ENCODE results near the gene HP1BP3.

The HP1BP3 gene

DNA sequence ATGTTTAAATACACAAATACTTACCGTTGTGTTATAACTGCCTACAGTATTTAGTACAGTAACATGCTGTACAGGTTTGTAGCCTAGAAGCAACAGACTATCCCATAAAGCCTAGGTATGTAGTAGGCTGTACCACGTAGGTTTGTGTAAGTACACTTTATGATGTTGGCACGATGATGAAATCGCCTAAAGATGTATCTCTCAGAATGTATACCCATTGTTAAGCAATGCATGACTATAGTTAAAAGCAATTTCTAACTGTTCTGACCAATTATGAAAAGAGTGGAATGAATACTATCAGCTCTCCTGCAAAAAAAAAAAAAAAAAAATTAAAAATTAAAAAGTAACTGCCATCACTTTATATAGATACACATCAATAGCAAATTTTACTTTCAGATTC is 11.4 kb downstream of the HP1BP3 start:
- no peak for DNase-seq (ENCODE audit: low spot score)
- CTCF ChIA-PET = no interaction called here
- POLR2A ChIA-PET (ENCODE audit: low non-redundant PET) = no interaction called here
- TF ChIP-seq, protein P1, sequence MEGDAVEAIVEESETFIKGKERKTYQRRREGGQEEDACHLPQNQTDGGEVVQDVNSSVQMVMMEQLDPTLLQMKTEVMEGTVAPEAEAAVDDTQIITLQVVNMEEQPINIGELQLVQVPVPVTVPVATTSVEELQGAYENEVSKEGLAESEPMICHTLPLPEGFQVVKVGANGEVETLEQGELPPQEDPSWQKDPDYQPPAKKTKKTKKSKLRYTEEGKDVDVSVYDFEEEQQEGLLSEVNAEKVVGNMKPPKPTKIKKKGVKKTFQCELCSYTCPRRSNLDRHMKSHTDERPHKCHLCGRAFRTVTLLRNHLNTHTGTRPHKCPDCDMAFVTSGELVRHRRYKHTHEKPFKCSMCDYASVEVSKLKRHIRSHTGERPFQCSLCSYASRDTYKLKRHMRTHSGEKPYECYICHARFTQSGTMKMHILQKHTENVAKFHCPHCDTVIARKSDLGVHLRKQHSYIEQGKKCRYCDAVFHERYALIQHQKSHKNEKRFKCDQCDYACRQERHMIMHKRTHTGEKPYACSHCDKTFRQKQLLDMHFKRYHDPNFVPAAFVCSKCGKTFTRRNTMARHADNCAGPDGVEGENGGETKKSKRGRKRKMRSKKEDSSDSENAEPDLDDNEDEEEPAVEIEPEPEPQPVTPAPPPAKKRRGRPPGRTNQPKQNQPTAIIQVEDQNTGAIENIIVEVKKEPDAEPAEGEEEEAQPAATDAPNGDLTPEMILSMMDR (conservative IDR thresholded peaks at IDR 0.05; ENCODE audit: low read depth) = no peak
- H3K27ac ChIP-seq = no peak overlapping the region

DNA sequence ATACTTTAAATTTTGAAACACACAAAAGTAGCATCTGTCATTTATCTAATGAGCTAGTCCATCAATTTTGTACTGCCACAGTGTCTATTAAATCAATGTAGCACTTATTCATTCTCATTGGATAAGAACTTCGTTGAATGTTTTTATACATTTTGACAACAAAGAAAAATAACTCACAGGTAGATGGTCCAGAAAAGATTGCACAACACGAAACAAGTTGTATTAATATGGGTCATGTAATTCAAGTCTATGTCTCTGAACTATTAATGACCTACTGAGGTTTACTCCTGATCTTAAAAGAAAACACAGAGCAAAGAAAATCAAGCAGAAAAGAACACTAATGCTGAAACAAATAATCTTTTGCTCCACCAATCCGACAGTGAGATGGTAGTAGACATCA is 15.3 kb downstream of the HP1BP3 start:
- ChIA-PET POLR2A (ENCODE audit: low non-redundant PET) (no interaction called here), CTCF (interaction anchor here (0.7 kb wide), 1 partner anchor 10 kb away, joined by 4 read pairs; no protein-coding TSS in a partner anchor)
- no peak overlapping the region for H3K27ac ChIP-seq
- TF ChIP-seq, protein P1 (conservative IDR thresholded peaks at IDR 0.05; ENCODE audit: low read depth) = no peak
- no peak for DNase-seq (ENCODE audit: low spot score)

DNA sequence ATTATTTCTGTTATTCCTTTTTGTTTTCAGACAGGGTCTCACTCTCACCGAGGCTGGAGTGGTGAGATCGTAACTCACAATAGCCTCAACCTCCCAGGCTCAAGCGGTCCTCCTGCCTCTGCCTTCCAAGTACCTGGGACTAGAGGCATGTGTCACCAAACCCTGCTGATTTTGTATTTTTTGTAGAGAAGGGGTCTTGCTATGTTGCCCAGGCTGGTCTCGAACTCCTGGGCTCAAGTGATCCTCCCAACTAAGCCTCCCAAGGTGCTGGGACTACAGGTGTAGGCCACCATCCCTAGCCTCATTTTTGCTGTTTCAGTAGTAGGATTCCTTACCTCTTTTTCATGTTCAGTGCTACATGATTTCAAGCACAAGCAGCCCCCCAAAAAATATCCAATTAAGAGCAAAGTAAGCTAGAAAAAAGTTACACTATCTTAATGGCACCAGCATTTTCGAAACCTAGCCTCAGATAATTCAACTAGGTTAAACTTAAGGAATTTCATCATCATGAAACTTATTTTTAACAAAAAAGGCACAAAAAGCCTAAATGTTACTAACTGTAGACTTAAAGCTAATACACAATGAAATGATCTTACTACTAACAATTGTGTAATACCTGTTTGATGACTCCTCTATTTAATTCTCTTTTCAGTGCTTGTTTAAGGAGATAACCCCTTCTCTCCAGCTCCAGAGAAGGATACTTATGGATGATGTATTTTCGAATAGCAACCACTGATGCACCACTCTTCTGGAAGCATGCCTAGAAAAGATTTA is 16.6 kb downstream of the HP1BP3 start:
- no peak for DNase-seq (ENCODE audit: low spot score)
- no peak overlapping the region for H3K27ac ChIP-seq
- POLR2A ChIA-PET (ENCODE audit: low non-redundant PET) = interaction anchor here (1.4 kb wide), 1 partner anchor 16 kb away, joined by 3 read pairs; no protein-coding TSS in a partner anchor
- TF ChIP-seq, protein P1 (conservative IDR thresholded peaks at IDR 0.05; ENCODE audit: low read depth) = no peak
- CTCF ChIA-PET = no interaction called here

DNA sequence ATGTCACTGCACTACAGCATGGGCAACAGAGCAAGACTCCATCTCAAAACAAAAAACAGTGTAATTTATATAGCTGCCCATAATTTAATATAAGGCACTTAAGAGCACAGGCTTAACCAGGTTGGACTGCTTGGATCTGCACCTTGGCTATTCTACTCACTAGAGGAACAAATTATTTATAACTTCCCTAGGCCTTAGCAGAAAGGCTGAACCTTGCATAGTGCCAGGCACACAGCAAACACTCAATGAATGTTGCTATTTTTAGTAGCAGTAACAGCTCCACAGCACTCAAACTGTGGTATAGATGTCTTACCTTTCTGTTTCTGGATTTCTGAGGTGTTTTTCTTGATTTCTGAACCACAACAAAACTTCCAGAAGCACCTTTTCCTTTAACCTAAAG is 19.8 kb downstream of the HP1BP3 start:
- ChIA-PET CTCF (interaction anchor here (0.7 kb wide), 1 partner anchor 57 kb away, joined by 4 read pairs; no protein-coding TSS in a partner anchor), POLR2A (ENCODE audit: low non-redundant PET) (no interaction called here)
- no peak for DNase-seq (ENCODE audit: low spot score)
- peak overlapping the region; percentile 27; the same call in 1 of the 2 replicates for H3K27ac ChIP-seq
- TF ChIP-seq, protein P1 (conservative IDR thresholded peaks at IDR 0.05; ENCODE audit: low read depth) = no peak

DNA sequence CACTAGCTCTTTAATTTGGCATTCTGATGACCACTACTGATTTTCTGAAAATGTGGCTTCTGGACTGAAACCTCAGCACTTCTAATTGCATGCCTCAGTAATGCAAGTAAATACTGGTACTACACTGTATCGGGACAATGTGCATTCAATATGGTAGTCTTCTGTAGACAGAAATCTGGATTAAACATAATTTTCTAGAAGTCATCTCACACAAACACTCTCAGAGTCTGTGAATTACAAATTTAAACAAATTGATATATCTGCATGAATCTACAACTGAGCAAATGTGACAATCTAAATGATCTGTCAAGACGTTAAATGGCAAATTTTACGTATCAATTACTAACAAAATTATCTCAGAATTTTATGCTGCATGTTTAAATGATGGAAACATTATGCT is 23.7 kb downstream of the HP1BP3 start:
- POLR2A ChIA-PET (ENCODE audit: low non-redundant PET) = no interaction called here

DNA sequence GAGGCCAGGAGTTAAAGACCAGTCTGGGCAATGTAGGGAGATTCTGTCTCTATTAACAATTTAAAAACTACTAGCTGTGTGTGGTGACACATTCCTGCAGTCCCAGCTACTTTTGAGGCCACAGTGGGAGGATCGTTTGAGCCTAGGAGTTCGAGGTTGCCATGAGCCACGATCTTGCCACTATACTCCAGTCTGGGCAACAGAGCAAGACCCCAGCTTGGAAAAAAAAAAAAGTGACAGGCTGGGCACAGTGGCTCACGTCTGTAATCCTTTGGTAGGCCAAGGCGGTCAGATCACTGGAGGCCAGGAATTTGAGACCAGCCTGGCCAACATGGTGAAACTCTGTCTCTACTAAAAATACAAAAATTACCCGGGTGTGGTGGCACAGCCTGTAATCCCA is 26.8 kb downstream of the HP1BP3 start:
- TF ChIP-seq, protein P1 (conservative IDR thresholded peaks at IDR 0.05; ENCODE audit: low read depth) = no peak
- POLR2A ChIA-PET (ENCODE audit: low non-redundant PET) = no interaction called here
- CTCF ChIA-PET = interaction anchor here (0.6 kb wide), 1 partner anchor 13 kb away, joined by 3 read pairs; no protein-coding TSS in a partner anchor
- DNase-seq (ENCODE audit: low spot score) = no peak
- peak overlapping the region; percentile 30 for H3K27ac ChIP-seq

More for the DNA sequence above, 23.7 kb downstream of the HP1BP3 start:
- DNase-seq (ENCODE audit: low spot score) = no peak
- TF ChIP-seq, protein P1 (conservative IDR thresholded peaks at IDR 0.05; ENCODE audit: low read depth) = no peak
- CTCF ChIA-PET = no interaction called here
- no peak overlapping the region for H3K27ac ChIP-seq

Data from RWPE1 (cell line).